ENCODE data around the gene GOLGA3.

DNA sequence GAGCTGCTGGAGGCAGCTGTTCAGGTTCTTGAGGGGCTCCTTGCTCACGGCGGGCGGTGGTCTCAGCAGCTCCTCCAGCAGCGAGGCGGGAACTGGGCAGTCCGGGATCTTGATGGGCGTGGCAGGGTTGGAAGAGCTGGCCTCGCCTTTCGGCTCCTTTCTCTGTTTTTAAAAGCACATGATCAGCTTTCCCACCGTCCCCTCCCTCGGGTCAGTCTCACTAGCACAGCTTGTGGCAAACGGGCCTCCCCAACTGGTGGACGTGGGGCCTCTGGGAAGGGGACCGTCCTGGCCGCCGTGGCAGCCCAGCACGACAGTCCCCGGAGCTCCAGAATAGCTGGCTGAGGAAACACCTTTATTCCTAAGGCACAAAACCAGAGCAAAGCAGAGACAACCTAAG, 54.5 kb downstream of the GOLGA3 start:
- TF ChIP-seq CTCF (IDR thresholded peaks at IDR 0.05) (no peak), POLR2A (IDR thresholded peaks at IDR 0.05) (no peak)
